HG03442 (cell line): Measurements from ENCODE around the gene ASAP3.

Experiments used
- ATAC-seq: cut with Tn5 transposase; IDR thresholded peaks from one replicate; pipeline ENCODE4 v1.9.1; 2021; ENCODE audit warnings: mild to moderate bottlenecking, moderate library complexity; ENCODE audit not compliant: unreplicated experiment

Gene ASAP3

DNA sequence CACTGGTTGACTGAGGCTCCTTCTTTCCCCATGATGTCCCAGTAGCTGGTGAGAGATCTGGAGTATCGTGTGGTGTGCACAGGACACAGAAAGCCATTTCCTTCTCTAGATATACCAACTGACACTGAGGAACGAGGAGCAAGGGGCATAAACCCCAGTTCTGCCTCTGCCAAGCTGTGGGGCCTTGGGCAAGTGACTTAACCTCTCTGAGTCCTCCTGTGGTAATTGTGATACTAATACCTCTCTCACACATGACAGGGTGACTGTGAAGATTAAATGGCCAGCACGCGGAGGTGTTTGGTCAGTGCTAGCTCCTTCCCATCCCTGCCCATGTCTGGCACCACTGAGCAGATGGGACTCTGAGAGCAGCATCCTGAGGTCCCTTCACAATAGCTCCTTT, 33.1 kb downstream of the ASAP3 start:
- no peak for ATAC-seq

DNA sequence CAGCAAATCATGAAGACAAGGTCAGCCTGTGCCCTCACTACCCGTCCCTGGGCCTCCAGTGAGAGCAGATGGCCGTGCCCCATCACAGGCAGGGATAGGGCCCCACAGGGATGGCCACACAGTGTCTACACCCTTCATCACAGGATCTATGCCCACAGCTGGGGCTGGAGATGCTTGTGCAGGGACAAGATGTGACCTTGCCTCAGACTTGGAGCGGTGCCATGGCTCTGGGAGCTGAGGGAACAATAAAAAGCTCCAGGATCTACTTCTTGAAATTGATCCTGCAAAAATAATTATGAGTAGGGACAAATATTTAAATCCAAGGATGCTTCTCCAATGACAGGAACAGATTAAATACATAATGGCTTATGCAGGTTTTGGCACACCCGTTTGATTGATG, 34.0 kb downstream of the ASAP3 start:
- ATAC-seq = no peak

DNA sequence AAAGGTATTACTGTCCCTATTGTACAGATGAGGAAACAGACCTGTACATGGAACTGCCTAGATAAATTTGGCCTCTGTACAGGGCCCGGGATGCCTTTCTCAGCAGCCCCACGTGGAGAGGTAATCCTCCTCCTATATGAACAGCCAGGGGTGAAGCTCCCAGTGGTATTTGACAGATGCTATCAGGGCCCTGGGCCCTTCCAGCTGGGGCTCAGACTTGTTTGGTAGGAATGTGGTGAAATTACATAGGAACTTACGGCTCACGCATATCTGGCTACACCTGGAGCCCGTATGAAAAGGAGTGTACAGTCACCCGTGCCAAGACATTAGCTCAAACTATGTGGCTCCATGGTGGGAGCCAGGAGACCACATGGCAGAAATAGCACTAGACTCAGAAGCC, 34.7 kb downstream of the ASAP3 start:
- ATAC-seq = no peak

DNA sequence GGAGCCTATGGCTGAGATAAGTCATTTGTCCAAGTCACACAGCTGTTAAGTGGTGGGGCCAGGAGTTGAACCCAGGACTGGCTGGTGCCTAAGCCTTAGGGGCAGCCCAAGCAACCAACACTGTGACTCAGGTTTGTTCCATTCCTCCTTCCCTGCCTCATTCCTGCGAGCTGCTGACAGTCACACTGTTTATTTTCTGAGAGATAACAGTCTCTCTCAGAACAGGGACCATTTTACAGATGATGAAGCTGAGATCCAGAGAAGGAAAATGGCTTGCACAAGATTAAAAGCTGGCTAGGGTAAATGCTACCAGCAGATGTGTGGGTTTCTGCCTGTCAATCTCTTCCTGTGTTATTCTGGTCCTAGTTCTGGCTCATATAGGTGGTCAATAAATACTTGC, 35.1 kb downstream of the ASAP3 start:
- ATAC-seq = no peak

DNA sequence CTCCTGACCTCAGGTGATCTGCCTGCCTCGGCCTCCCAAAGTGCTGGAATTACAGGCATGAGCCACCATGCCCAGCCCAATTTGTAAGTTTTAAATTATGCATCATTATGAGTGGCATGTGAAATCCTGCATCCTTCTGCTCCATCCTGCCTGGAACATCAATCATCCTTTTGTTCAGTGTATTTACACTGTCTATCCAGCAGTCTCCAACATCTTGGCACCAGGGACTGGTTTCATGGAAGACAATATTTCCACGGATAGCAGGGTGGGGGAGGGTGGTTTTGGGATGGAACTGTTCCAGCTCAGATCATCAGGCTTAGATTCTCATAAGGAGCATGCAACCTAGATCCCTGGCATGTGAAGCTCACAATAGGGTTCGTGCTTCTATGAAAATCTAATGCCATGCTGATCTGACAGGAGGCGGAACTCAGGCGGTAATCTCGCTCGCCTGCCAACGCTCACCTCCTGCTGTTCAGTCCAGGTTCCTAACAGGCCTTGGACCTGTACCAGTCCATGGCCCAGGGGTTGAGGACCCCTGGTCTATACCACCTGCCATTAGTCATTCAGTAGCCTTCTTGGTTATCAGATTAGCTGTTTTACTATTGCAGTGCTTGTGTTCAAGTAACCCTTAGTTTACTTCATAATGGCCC, 37.2 kb downstream of the ASAP3 start:
- ATAC-seq = no peak

DNA sequence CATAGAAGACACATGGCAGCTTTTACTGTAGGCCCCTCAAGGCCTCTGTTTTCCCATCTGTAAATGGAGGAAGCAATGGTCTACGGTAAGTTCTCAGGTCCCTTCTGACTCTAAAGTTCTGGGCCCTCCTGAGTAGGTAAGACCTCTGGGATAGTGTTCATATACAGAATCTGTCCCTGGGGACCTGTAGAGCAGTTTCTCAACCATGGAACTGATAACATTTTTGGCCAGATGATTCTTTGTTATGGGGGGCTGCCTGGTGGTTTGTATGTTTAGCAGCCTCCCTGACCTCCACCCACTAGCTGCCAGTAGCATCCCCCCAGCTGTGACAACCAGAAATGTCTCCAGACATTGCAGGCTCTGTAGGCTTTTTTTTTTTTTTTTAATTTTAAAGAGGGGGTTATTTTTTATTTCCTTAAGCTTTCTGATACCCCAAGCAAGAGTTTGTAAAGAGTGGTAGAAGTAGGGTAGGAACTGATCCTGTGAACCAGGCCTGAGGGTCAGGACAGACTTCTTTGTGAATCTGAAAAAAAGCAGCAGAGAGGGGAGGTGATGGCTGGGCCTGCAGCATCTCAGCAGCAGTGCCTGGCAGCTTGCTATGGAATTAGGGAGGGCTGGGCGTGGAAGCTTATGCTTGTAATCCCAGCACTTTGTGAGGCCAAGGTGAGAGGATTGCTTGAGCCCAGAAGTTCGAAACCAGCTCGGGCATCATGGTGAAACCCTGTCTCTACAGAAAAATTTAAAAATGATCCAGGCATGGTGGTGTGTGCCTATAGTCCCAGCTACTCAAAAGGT, 39.2 kb downstream of the ASAP3 start:
- ATAC-seq = no peak

DNA sequence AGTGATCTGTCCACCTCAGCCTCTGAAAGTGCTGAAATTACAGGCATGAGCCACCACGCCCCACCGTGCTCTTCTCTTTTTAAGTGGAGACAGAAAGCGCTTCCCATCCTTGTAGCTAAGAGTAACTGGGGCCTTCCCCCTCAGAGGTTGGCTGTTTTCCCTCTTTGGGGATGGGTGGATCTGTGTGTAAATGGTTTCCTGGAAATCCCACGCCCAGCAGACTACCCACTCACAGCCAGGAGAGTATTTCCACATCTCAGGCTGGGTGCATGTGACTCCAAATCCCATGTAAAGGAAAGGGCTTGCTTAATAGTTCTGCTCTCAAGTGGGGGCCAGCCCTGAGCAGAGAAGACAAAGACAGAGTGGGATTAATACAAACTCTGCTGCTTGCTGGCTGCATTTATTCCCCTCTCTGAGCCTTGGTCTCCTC, 39.9 kb downstream of the ASAP3 start:
- ATAC-seq = no peak

DNA sequence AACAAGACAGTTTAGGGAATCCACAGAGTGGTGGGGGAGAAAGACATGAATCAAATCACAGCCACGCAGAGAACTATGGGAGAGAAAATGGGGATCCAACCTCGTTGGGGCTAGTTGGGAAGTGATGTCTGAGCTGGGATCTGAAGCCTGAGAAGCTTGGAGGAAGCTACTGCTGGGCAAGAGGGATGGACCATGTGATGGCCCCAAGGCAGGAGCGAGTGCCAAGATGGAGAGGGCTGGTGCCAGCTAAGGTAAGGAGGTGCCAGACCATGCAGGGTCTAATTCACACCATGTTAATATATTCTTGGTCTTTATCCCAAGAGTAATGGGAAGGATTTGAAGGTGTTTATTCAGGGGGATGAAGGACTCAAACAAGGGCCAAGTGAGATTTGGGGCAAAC, 41.2 kb downstream of the ASAP3 start:
- no peak for ATAC-seq

DNA sequence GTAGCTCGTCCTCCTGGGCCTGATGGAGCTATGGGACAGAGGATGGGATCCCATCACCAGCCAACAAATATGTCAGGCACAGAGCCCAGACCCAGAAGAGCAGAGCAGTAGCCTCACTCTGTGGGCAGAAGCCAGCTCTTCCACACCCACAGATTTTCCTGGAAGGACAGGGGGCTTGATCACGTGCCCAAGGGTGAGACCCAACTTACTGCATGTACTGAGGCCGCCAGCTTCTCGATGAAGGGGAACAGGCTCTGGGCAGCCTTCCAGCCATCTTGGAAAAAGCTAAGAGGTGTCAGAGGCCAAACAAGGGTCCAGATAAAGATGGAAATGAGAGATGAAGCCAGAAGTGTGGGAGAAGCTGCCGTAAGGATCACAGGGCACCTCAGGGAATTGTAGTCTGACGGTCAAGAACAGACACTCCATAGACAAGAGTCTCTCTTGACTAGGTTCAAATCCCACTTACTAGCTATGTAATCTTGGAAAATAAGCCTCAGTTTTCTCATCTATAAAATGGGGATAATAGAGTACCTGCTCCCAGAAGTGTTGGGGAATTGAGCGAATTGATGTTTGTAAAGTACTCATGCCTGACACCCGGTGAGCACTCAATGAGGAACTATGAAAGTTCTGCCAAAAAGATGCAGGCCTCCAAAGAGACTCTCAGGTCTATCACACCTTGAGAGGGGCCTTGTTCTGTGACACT, 42.4 kb downstream of the ASAP3 start:
- no peak for ATAC-seq

DNA sequence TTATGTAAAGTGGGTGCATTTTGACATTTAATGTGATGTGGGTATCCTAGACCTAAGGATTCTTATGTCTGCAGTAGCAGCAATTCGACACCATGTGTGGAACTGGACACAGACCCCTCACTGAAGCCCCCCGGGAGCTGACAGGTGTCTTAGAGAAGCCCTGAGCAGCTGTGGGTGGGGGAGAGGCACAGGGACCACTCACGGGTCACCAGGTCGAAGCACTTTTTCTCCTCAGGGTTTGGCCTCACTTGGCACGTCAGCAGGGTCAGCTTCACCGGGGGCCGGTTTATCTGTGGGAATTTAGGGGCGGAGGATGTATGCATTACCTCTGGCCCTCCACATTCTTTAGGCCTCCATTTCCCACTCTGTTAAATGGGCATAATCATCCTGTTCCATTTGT, 45.4 kb downstream of the ASAP3 start:
- no peak for ATAC-seq

DNA sequence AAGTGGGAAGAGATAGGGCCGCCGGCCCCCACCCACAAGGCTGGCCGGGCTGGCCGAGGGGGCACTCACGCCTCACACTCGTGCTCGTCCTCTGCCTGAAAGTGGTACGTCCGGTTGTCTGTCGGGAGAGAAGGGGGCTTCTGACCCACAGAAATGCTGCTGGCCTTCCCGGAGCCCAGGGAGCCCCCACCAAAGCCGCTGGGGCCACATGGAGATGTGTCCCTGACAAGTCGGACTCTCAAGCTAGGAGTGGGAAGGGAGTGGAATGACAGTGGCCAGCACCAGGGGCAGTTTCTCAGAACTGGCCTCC, 46.7 kb downstream of the ASAP3 start:
- no peak for ATAC-seq

DNA sequence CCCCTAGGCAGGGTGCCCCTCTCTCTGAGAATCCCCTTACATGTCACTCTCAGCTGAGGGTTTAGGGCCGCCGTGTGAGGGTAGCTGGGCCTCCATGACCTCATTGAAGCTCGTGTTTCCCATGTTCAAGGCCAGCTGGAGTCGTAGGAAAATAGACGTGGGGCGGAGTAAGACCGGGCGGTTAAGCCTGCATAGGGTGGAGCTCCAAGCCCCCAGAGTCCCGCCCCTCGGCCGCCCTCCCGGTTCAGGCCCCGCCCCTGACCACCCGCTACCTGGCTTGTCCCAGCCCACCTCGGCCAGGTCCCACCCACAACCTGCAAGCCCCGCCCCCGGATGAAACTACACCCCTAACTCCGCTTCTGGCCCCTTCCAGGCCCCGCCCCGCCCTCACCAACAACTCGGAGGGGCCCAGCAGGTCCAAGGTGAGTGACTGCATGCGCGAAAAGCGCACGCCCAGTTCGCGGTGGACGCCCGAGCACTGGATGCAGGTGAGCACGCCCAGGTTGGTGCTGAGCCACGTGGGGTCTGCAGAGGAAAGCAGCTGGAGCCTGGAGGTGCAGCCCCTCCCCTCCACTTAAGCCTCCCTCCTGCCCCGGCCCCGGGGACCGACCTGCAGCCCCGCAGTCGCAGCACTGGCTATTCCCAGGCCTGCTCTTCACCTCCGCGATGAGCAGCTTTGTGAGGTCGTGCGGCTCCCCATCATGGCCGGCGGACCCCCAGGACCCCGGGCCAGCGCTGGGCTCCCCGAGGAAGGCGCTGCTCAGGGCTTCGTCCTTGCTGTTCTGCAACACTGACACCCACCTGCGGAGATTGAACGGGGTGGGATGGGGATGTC, 47.2 kb downstream of the ASAP3 start:
- ATAC-seq = no peak

DNA sequence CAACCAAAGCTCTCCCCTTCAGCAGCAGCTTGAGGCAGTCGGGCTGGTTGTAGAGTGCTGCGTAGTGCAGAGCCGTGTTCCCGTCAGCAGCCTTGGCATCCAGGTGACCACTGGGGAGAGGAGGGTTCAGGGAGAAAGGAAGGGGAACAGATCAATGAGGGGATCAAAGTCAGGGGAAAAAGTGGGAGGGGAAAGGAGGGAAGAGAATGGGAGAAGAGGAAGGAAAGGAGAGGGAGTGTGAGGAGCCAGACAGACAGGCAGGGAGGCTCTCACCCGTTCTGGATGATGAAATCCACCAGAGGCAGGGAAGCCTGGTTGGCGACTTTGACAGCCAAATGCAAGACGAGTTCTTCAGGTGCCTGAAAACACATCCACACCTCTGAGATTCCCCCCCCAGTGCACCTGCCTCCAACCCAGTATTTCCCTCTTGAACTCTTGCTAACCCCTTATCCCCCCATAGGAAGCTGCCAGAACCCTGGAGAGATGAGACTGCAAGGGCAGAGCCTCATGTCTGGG, 49.7 kb downstream of the ASAP3 start:
- ATAC-seq = no peak

DNA sequence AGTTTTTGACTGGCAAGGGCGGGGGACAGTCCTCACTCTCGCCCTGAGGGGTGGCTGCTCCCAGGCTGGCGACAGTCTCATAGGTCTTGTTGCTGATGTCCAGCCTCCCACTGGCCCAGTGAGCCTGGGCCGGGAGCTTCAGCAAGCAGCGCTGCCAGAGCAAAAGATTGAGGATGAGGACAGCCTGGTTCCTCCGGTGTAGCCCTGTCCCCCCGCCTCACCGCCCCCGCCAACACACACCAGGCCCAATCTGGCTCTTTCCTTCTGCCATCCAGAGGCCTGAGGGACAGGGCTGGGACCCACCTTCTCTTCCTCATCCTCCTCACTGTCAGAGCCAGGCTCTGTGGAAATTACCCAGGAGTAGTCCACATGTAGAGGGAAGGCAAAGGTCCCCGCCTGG, 50.9 kb downstream of the ASAP3 start:
- no peak for ATAC-seq

DNA sequence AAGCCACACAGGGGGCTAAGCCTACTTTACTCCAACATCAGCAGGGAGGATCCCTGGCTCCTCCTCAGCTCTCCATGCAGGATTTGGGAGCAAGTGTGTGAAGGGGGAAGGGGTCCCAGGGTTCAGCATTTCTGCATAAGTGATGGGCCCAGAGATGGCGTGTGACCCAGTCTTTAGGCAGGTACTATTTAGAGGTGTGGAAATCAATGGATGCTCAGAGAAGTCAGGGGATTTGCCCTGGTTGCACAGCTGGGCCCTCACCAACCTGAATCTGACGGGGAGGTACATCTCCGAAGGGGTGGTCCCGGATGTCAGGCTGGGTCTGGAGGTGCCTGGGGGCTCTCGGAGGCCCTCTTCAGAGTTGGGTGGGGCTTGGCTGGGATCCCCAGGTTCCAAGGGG, 52.5 kb downstream of the ASAP3 start:
- ATAC-seq = no peak

DNA sequence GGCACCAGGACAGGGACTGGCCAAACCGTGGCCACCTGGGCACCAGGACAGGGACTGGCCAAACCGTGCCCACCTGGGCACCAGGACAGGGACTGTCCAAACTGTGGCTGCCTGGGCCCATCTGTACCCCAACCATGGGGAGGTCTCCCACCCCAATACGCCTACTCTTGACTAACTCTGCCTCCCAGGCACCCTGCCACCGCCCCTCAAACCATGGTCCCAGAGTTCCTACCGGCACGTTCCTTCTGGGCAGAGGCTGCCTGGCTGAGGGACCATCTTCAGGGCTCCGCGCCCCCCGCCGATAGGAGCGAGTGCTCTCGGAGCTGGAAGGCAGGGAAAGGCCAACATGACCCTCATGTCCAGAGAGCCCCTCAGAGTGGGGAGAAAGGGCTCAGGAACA, 53.2 kb downstream of the ASAP3 start:
- ATAC-seq = no peak

DNA sequence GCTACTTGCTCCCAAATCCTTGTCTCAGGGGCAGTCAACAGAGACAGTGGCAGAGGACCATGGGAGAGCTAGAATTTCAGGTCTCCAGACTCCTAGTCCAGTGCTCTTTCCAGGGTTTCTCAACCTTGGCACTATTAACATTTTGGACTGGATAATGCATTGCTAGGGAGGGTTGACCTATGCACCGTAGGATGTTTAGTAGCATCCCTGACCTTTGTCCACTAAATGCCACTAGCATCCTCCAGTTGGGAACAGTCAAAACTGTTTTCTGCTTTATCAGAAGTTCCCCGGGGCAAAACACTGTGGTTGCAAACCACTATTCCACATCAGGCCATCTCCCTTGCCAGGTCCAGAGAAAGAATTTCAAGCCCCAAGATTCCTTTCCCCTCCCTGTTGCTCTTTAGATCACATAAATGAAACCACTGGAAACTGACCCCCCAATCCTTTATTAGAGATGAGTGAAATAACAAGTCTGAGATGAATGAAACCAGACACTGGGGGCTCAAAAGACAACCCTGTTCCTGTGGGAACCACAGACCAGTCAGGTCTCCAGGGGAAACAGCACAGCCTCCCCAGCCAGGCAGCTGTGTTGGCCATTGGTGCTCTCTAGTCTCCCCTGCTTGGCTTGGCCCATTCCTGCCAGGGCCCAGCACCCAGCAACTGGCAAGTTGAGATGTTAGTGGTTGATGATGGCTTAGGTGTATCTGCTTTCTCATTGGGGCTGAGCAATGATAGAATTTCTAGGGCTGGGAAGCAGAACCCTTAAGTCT, 55.7 kb downstream of the ASAP3 start:
- ATAC-seq = no peak

DNA sequence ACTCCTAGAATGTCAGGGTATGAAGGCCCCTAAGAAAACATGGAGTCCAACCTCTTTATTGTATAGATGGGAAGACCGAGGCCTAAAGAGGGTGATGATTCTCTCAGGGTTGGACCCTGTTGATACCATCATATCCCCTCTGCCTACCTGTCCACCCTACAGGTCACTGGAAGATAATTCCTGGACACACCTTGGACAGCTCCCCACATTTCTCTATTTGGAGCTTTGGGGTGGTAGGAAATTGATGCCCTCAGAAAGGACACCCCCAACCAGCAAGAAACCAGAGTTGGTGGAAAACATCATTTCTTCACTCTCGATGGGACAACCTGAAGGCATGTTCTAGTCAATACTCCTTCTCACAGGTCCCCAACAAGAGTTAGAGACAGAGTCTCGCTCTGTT, 56.4 kb downstream of the ASAP3 start:
- ATAC-seq = no peak

DNA sequence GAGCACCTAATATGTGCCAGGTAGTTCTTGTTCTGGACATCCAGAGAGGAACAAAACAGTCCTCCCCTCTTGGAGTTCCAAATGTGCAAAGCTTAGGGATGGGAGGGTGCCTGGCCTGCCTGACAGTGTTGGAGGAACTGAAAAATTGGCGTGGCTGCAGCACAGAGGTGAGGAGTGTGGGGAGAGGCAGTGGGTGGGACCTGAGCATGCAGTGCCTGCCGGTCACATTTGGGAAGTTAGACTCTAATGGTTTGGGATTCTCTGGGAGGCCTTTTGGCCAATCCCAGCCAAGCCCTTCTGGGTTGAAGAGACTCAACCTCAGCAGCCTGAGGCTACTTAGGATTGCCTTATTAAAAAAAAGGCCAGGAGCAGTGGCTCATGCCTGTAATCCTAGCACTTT, 57.2 kb downstream of the ASAP3 start:
- ATAC-seq = no peak

DNA sequence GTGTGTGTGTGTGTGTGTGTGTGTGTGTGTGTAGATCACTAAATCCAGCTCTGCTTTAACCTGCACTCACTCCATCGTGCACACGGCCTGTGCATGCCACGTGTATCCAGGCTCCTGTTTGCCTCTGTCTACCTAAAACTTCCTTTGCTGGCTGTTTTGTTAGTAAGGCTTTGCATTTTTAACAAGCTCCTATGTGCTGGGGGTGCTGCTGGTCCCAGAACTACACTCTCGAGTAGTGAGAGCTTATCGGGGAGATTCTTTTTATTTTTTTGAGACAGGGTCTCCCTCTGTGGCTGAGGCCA, 58.8 kb downstream of the ASAP3 start:
- no peak for ATAC-seq
